Endothelial cell of hepatic sinusoid (primary cell): ENCODE measurements around the gene BCL2L13.
"Not testable (repeated sequence)": the region's sequence is repeated elsewhere in the genome, so short reads cannot be mapped to it uniquely, and the experiment has no call there.

Experiments used
- in situ Hi-C: cut with HindIII; loops from 2 replicates; pipeline ENCODE4 v1.10.0; 2017; ENCODE audit warnings: low sequenced_read_pairs

The BCL2L13 gene

DNA sequence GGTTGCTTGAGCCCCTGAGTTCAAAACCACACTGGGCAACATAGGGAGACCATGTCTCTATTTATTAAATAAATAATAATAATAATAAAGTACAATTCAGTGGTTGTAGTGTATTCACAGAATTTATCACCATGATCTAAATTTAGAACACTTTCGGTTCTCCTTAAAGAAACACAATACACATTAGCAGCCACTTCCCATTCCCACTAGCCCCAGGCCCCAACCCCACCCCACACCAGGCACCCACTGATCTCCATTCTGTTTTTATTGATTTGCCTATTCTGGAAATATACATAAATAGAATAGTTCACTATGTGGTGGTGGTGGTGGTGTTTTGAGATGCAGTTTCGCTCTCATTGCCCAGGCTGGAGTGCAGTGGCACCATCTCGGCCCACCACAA, 45.7 kb downstream of the BCL2L13 start:
- in situ Hi-C loops, result no loop called here

GRCh38 chr22:17692841-17693240, 54.3 kb downstream of the BCL2L13 start:
- in situ Hi-C loops, result no loop called here

DNA sequence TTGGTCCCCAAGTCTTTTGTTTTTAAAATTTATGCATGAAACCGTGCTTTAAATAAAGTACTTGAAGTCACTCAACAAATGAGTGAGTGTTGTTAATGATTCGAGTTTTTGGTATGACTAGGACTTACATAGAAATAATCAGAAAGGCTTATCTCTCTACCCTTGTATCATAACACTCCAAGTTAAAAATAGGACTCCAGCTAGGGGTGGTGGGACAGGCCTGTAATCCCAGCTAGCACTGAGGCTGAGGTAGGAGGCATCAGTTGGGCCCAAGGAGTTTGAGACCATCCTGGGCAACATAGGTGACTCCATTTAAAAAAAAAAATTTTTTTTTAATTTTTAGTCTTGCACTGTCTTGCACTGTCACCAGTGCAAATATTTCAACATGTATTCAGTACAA, 55.6 kb downstream of the BCL2L13 start:
- in situ Hi-C loops, result no loop called here

- in situ Hi-C loops, result no loop called here
Measured at GRCh38 chr22:17694752-17695151, 56.2 kb downstream of the BCL2L13 start.

- in situ Hi-C loops, result no loop called here
Measured at GRCh38 chr22:17695986-17696385, 57.4 kb downstream of the BCL2L13 start.

DNA sequence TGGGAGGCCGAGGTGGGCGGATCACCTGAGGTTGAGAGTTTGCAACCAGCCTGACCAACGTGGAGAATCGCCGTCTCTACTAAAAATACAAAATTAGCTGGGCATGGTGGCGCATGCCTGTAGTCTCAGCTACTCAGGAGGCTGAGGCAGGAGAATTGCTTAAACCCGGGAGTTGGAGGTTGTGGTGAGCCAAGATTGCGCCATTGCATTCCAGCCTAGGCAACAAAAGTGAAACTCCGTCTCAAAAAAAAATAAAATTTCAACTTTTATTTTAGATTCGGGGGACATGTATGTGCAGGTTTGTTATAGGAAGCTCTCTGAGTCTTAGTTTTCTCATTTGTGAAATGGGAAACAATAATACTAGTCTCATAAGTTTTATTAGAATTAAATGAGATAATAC, 58.6 kb downstream of the BCL2L13 start:
- in situ Hi-C loops, result not testable (repeated sequence)

- in situ Hi-C loops, result not testable (repeated sequence)
Measured at GRCh38 chr22:17698276-17698675, 59.7 kb downstream of the BCL2L13 start.

DNA sequence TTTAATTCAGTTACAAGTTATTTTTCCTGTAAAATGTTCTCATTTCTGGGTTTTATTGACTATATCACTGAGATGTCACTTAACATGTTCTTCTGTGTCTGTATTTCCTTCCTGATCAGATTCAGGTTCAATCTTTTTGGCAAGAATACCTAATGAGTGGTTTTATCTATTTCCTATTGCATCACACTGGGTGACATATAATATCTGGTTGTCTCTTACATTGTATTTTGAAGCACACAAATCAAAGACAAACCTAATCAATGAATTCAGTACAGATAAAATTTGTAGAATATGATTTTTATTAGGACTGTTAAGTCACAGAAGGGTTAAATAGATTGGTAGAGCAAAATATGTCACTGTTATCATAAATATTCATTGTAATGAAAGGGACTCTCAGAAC, 60.4 kb downstream of the BCL2L13 start:
- in situ Hi-C loops, result no loop called here

DNA sequence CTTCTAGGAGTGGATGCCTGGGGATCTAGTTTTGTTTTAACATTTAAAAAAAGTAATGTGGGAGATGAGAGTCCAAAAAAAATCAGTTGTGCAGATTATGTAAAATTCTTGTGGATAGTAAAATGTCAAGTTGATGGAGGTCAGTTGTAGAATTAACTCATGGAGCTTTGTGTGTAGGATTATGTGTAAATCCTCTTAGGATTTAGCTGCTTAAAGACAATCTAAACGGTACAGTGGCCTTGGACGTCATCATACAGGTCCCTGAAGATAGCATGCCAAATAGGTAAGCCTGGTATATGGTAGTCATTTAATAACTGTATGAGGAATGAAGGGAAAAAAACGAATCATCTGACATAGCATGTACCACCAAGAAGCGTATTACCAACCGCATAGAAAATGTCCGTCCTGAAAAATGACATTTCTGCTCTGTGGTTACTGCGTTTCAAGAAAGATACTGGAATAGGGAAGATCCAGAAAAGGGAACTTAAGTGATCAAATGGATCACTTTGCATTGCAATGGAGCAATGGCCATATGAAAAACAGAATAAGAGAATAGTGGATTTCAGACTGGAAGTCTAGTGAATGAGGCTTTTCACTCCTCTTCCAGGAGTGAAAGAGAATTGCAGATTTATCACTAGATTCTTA, 61.3 kb downstream of the BCL2L13 start:
- in situ Hi-C loops, result no loop called here

- in situ Hi-C loops, result no loop called here
Measured at GRCh38 chr22:17700778-17701177, 62.2 kb downstream of the BCL2L13 start.

DNA sequence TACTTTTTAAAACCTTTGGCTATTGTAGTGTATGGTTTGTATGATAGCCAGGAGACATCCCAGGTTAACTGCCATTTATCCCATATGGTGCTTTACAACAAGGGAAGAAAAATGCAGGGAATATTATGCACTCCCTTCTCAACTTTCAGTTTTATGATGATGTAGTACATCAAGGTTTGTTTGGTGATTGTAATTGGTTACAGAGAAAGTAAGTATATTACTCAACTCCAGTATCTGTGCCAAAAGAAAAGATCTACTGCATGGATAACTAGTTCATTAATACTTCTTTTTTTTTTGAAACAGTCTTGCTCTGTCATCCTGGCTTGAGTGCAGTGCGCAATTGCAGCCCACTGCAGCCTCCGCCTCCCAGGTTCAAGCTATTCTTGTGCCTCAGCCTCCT, 65.3 kb downstream of the BCL2L13 start:
- in situ Hi-C loops, result no loop called here

GRCh38 chr22:17705546-17705945, 67.0 kb downstream of the BCL2L13 start:
- in situ Hi-C loops, result no loop called here

- in situ Hi-C loops, result no loop called here
Measured at GRCh38 chr22:17705951-17706900, 67.7 kb downstream of the BCL2L13 start.

GRCh38 chr22:17706947-17707346, 68.4 kb downstream of the BCL2L13 start:
- in situ Hi-C loops, result no loop called here

GRCh38 chr22:17707526-17707925, 69.0 kb downstream of the BCL2L13 start:
- in situ Hi-C loops, result no loop called here

DNA sequence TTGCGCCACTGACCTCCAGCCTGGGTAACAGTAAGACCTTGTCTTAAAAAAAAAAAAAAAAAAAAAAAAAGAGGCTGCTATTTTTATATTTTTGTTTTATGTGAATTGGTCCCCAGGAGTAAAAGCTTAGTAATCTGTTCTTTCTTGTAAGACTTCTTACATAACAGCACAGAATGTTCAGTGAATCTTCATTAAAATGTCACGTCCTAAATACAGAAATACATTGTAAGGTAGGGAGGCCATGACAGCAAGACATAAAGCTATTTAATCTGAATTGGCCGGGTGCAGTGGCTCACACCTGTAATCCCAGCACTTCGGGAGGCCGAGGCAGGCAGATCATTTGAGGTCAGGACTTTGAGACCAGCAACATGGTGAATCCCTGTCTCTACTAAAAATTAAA, 71.5 kb downstream of the BCL2L13 start:
- in situ Hi-C loops, result no loop called here

GRCh38 chr22:17712441-17712840, 73.9 kb downstream of the BCL2L13 start:
- in situ Hi-C loops, result no loop called here

DNA sequence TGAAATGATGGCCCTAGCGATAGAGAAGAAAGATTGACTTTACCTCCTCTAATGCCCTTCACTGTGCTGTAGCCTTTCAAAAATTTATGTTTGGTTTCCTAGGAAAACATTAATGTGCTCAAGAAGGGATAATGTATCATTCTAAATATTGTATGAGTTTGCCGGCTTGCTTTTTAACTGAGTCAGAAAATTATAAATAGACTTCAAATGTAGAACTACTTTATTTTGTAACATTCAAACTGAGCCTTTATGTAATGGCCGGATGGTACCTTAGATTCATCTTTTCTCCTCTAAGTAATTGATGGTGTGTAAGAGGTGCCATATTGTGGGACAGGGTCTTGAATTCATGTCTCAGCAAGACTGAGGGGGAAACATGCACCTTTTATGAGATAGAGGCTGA, 78.0 kb downstream of the BCL2L13 start:
- in situ Hi-C loops, result no loop called here

GRCh38 chr22:17717708-17718107, 79.2 kb downstream of the BCL2L13 start:
- in situ Hi-C loops, result no loop called here

DNA sequence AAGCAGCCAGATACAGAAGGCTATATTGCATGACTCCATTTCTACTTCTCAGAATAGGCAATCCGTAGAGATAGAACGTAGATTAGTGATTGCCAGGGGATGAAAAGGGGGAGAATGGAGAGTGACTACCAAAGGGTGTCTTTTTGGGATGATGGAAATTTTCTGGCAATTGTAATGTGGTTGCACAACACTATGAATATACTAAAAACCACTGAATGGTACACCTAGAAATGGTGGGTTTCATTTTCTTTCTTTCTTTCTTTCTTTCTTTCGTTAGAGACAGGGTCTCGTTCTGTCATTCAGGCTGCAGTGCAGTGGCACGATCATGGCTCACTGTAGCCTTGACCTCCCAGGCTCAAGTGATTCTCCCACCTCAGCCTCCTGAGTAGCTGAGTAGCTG, 81.4 kb downstream of the BCL2L13 start:
- in situ Hi-C loops, result loop anchor here (5.0 kb wide), 2 partner anchors 52 to 73 kb away; partner anchors contain the start of gene BID

DNA sequence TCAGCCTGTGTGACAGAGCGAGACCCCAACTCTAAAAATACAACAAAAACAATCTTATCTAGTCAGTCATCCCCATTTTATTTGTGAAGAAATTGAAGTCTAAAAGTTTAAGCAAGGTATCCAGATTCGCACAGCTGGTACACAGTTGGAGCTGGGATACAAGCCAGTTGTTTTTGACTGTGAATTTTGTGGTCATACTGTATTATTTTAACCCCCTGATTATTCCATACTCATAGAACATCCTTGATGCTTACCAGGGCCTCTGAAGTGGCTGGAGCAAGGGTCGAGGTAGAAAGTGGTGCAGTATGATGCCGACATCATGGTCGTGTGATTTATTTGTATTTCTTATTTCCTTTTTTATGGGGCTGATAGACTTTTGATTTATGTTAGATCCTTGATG, 85.7 kb downstream of the BCL2L13 start:
- in situ Hi-C loops, result loop anchor here (5.0 kb wide), 2 partner anchors 48 to 77 kb away; partner anchors contain the start of gene BID
